Fibroblast of lung (primary cell): Measurements from ENCODE around the gene SVBP.

Experiments
- CTCF ChIP-seq, 2 donors: IDR thresholded peaks in 1 of 2; conservative IDR thresholded peaks in 1 of 2; 1 replicate in 1 of 2; 2 replicates in 1 of 2; pipeline ENCODE4 v1.5.1; 2011 to 2012; ENCODE audit warnings: low read length in 2 of 2, control low read depth in 1 of 2, inconsistent platforms in 1 of 2, low read depth in 1 of 2, mild to moderate bottlenecking in 1 of 2
- EZH2 ChIP-seq: IDR thresholded peaks from 2 replicates; pipeline ENCODE4 v1.5.1; 2012; ENCODE audit warnings: low read length, control low read depth, mild to moderate bottlenecking; ENCODE audit errors: missing control alignments

- TF ChIP-seq CTCF (conservative IDR thresholded peaks at IDR 0.05 in 1 of 2, IDR thresholded peaks at IDR 0.05 in 1 of 2; ENCODE audit: low read depth in 1 of 2, low read length in 2 of 2) (no peak), EZH2 (no peak)
Observed at GRCh38 chr1:42847721-42848460, 30.7 kb upstream of the SVBP start.
